Renal cortex interstitium (tissue), 15 donors: ENCODE data around the gene ALG12. TPM values are rescaled to one million over a fixed set of nuclear protein-coding genes. Genes with fewer than 3 reads are reported as not detected.

Experiments
- DNase-seq, 11 donors: peaks; one replicate each; pipeline ENCODE4 v3.0.0-alpha.2; 2013; ENCODE audit warnings: low read depth in 9 of 11, low spot score in 4 of 11; ENCODE audit errors: extremely low read depth in 1 of 11
- long read RNA-seq, 16 experiments: transcript quantifications; one replicate each; lab custom pipeline, GENCODE V29; 2026
- polyA plus RNA-seq, 3 donors: library from polyadenylated mRNA; unstranded; fragments of 120-200 nt; gene quantifications; one replicate each; pipeline ENCODE4 v1.2.1, GENCODE V29; 2013; ENCODE audit not compliant: insufficient read length in 3 of 3

The ALG12 gene
- polyA plus RNA-seq: 10 to 100 TPM; 23.4 to 38.3 (median 33.4) TPM
- long read RNA-seq, donor 1, full-length matches to known transcripts: 9 of 9 reads
- long read RNA-seq, donor 1, partial matches to known transcripts: 0 of 9 reads
- long read RNA-seq, donor 1, other reads (novel, unspliced or antisense): 0 of 9 reads
- long read RNA-seq, donor 2, full-length matches to known transcripts: 5 of 5 reads
- long read RNA-seq, donor 2, partial matches to known transcripts: 0 of 5 reads
- long read RNA-seq, donor 2, other reads (novel, unspliced or antisense): 0 of 5 reads
- long read RNA-seq, donor 3, full-length matches to known transcripts: 8 of 8 reads
- long read RNA-seq, donor 3, partial matches to known transcripts: 0 of 8 reads
- long read RNA-seq, donor 3, other reads (novel, unspliced or antisense): 0 of 8 reads
- long read RNA-seq, donor 4, full-length matches to known transcripts: 8 of 8 reads
- long read RNA-seq, donor 4, partial matches to known transcripts: 0 of 8 reads
- long read RNA-seq, donor 4, other reads (novel, unspliced or antisense): 0 of 8 reads
- long read RNA-seq, donor 5, full-length matches to known transcripts: 12 of 12 reads
- long read RNA-seq, donor 5, partial matches to known transcripts: 0 of 12 reads
- long read RNA-seq, donor 5, other reads (novel, unspliced or antisense): 0 of 12 reads
- long read RNA-seq, donor 6, full-length matches to known transcripts: 8 of 43 reads
- long read RNA-seq, donor 6, partial matches to known transcripts: 22 of 43 reads
- long read RNA-seq, donor 6, other reads (novel, unspliced or antisense): 13 of 43 reads
- long read RNA-seq, donor 7, full-length matches to known transcripts: 5 of 5 reads
- long read RNA-seq, donor 7, partial matches to known transcripts: 0 of 5 reads
- long read RNA-seq, donor 7, other reads (novel, unspliced or antisense): 0 of 5 reads
- long read RNA-seq, donor 8, full-length matches to known transcripts: 15 of 15 reads
- long read RNA-seq, donor 8, partial matches to known transcripts: 0 of 15 reads
- long read RNA-seq, donor 8, other reads (novel, unspliced or antisense): 0 of 15 reads
- long read RNA-seq, donor 9, full-length matches to known transcripts: 4 of 4 reads
- long read RNA-seq, donor 9, partial matches to known transcripts: 0 of 4 reads
- long read RNA-seq, donor 9, other reads (novel, unspliced or antisense): 0 of 4 reads
- long read RNA-seq, donor 10, full-length matches to known transcripts: 8 of 51 reads
- long read RNA-seq, donor 10, partial matches to known transcripts: 43 of 51 reads
- long read RNA-seq, donor 10, other reads (novel, unspliced or antisense): 0 of 51 reads
- long read RNA-seq, donor 11, full-length matches to known transcripts: 7 of 7 reads
- long read RNA-seq, donor 11, partial matches to known transcripts: 0 of 7 reads
- long read RNA-seq, donor 11, other reads (novel, unspliced or antisense): 0 of 7 reads
- long read RNA-seq, donor 12, full-length matches to known transcripts: 3 of 3 reads
- long read RNA-seq, donor 12, partial matches to known transcripts: 0 of 3 reads
- long read RNA-seq, donor 12, other reads (novel, unspliced or antisense): 0 of 3 reads
- long read RNA-seq, donor 13, full-length matches to known transcripts: 5 of 5 reads
- long read RNA-seq, donor 13, partial matches to known transcripts: 0 of 5 reads
- long read RNA-seq, donor 13, other reads (novel, unspliced or antisense): 0 of 5 reads
- long read RNA-seq, donor 14, full-length matches to known transcripts: 7 of 7 reads
- long read RNA-seq, donor 14, partial matches to known transcripts: 0 of 7 reads
- long read RNA-seq, donor 14, other reads (novel, unspliced or antisense): 0 of 7 reads
- long read RNA-seq, donor 15, full-length matches to known transcripts: 7 of 7 reads
- long read RNA-seq, donor 15, partial matches to known transcripts: 0 of 7 reads
- long read RNA-seq, donor 15, other reads (novel, unspliced or antisense): 0 of 7 reads
- long read RNA-seq, donor 16, full-length matches to known transcripts: 15 of 130 reads
- long read RNA-seq, donor 16, partial matches to known transcripts: 115 of 130 reads
- long read RNA-seq, donor 16, other reads (novel, unspliced or antisense): 0 of 130 reads

DNA sequence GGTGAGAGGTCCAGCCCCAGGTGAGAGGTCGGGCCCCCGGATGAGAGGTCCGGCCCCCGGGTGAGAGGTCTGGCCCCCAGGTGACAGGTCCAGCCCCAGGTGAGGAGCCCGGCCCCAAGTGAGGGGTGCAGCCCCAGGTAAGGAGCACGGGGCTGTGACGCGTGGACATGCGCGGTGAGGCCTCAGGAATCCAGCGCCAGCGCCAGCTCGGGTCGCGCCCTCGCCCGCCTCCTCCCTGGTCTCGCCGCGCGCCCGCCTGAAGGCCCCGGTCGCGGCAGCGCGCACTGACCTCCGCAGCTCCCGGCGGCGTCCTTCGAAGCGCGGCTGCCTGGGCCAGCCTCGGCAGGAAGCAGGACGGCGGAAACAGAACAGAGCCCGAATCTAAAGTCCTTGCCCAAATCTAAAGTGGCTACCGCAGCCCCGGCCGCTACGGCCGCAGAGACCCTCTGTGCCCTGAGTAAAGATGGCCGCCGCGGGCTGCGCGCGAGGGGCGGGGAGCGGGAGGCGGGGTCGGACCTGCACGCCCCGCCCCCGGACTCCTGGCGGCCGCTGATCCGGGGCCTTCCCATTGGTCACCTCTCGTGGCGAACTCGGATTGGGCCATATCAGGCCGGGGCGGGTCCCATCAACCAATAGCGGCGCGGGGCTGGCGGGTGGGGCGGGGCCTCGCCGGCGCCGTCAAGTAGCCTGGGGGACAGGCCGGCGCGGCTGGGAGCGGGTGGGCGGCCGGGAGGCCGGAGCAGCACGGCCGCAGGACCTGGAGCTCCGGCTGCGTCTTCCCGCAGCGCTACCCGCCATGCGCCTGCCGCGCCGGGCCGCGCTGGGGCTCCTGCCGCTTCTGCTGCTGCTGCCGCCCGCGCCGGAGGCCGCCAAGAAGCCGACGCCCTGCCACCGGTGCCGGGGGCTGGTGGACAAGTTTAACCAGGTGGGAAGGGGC is at the start of gene ALG12, which contains the start of gene CRELD2:
TSS of gene ALG12 (minus strand) at position 465 of the 937 bp plus-strand sequence. CDS start 4,673 bp downstream, outside the sequence.
TSS of gene CRELD2 (plus strand) at position 661 of the 937 bp plus-strand sequence. CDS start at position 797, 136 bp downstream.
- peak; percentile 82 to 97 (median 94) for DNase-seq

DNA sequence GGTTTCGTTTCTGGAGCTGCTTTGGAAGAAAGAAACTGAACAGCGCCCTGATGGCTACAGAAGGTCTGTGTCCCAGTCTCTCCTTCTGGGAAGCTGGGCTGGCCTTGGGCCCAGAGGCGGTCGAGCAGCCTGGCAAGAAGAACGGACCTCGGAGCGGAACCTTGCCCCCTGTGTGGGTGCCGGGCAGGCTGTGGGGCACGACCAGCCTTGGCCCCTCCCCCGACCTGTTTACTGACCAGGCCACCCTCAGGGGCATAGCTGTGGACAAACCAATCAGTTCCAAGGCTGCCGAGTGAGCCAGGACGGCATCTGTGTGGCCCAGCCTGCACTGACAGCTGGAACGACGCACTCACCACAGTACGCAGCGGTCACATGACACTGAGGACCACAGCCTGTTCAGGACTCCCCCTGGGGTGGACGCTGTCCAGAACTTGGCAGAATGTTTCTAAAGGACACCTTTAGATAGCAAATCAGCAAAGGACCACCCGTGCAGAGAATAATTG is 49.5 kb upstream of the ALG12 start:
- no peak for DNase-seq

DNA sequence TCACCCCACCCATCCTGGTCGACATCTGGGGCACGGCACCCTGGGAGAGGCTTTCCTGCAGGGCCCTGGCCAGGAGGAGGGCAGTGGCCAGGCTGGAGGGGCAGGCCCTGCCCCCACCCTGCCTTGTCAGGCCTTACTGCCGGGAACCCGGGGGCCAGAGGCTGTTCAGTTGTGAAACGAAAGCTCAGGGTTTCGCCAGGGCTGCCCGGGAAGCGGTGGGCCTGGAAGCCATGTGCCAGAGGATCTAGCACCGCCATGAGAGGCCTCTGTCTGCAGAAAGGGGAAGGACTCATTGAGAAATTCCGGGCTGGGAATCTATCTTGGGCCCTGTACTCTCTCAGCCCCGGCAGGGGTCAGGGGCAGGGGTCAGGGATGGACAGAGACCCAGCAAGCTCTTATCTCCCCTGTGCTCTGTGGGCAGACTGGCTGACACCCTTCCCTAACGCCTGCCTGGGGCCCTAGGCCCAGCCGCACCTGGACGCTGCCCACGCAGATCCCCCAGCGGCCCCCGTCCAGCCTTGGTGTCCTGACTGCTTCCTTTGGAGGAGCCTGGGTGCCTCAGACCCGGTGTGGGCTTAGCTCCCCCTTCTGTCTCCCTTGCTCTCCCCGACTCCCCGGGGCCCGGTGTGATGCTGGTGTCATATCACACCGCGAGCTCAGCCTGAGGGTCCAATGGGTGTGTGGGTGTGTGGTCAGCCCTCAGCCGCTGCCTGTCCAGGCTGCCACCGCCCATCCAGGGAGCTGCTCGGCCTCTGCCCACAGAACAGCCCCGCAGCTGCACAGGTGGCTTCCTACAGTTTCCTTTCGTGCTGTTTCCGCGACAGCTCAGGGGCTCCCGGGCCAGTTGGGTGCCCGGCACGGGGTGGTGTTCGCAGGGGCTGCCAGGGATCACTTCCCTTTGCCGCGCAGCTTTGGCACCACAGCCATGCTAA is 48.8 kb upstream of the ALG12 start:
- DNase-seq: no peak

DNA sequence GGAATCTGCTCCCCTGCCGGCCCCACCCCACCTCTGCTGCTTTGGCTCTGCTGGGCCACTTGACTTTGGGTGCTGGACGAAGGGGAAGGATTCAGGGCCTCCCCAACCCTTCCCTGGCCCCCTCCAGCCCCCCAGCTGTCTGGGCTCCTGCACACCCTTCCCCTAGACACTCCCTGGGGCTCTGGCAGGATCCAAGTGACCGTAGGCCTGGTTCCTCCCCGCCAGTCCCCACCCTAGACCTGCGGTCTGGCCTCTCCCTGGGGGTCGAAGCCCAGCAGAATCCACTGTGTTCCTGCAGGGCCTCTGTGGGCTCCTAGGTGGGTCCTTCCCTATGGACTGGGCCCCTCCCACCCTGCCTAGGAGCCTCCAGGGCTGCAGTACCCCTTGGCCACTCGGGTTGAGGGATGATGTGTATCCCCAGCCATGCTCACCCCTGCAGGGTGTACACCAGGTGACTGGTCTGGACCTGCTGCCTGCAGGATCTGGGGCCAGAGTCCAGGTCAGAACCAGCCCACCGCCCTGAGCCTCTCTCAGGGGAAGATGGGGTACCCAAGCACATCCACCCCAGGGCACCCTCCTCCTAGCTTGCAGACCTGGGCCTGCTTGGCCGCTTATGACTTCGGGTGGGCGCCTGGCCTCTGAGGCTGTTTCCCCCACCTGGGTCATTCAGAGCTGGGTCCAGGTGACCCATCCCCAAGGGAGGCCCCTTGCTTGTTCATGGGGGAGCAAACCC is 48.0 kb upstream of the ALG12 start:
- no peak for DNase-seq

DNA sequence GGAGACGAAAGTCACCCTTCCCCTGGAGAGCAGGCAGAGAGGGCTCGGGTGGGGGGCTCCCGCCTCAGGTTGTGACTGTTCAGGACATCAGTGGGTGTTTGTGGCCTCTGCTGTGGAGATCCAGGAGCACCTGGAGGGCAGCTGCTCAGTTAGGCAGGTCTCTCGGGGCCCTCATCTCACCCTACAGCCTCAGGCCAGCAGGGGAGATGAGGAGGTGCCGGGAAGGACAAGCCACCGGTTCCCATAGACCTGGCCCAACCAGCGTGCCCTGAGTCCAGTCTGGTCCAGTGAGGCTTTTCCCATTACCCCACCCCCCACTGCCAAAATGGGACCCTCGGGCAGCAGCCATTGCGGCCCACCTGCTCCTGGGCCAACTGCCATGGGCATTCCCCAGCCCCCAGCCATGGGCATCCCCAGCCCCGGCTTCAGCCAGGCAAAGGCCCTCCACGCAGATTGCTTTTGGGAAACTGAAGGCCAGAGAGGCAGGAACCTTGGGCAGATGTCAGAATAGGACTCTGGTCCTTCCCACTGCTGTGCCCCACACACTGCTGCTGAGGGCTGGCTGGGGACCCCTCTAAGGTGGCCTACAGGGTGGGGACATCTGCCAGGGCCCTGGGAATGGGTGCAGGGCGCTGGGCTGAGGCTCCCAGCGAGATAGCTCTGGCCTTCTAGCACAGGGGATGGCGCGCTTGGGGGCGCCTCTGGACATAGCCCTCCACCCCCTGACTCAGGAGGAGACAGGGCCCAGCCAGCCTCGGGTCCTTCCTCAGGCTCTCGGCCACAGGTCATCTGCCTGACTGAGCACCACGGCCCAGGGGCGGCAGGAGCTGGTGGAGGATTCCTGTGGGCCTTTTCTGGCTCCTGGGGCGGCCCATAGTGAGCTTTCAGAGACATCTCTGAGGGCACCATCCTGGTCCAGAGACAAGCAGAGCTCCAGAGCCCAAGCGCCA is 47.1 kb upstream of the ALG12 start:
- no peak for DNase-seq

DNA sequence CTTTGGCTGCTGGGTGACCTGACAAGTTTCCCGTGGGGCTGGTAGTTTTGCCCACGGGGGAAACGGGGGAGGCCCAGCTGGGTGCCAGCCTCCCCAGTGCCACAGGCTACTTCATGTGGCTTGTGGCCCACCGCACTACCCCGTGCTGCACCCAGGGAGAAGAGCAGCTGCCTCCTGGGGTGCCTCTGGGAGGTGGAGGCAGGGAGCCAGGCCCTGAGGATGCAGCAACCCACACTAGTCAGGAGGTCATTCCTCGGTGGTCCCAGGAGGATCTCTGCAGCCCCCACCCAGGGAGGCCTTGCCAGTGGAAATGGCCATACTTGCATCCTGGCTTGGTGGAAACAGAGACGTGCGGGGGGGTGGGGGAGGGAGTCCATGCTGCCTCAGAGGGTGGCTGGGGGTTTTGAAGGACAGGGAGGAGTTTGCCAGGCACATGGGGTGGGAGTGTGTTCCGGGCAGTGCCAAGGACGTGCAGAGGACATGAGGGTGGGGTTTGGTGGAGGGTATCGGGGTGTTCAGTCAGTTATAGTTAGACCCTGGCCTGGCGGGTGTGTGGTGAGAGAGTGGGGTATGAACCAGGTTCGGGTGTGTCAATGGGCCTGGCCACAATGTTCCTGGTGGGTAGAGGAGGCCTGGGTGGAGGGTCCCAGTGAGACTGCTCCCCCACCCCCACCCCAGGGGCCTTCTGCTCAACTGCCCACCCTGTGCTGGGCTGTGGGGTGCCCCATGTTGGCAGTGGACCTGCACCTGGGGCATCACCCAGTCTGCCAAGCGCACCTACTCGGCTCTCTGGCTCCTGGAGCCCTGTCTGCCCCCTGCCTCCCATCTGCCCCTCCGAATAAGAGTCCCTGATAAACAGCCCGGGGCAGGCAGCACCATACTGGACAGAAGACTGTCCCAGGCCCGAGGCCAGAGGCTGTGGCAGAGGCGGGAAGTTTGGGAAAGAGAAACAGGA is 46.2 kb upstream of the ALG12 start:
- no peak for DNase-seq

DNA sequence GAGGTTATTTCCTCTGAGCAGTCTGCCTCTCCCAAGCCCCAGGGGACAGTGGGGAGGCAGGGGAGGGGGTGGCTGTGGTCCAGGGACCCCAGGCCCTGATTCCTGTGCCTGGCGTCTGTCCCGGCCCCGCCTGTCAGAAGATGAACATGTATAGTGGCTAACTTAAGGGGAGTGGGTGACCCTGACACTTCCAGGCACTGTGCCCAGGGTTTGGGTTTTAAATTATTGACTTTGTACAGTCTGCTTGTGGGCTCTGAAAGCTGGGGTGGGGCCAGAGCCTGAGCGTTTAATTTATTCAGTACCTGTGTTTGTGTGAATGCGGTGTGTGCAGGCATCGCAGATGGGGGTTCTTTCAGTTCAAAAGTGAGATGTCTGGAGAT is 45.4 kb upstream of the ALG12 start:
- DNase-seq: no peak

DNA sequence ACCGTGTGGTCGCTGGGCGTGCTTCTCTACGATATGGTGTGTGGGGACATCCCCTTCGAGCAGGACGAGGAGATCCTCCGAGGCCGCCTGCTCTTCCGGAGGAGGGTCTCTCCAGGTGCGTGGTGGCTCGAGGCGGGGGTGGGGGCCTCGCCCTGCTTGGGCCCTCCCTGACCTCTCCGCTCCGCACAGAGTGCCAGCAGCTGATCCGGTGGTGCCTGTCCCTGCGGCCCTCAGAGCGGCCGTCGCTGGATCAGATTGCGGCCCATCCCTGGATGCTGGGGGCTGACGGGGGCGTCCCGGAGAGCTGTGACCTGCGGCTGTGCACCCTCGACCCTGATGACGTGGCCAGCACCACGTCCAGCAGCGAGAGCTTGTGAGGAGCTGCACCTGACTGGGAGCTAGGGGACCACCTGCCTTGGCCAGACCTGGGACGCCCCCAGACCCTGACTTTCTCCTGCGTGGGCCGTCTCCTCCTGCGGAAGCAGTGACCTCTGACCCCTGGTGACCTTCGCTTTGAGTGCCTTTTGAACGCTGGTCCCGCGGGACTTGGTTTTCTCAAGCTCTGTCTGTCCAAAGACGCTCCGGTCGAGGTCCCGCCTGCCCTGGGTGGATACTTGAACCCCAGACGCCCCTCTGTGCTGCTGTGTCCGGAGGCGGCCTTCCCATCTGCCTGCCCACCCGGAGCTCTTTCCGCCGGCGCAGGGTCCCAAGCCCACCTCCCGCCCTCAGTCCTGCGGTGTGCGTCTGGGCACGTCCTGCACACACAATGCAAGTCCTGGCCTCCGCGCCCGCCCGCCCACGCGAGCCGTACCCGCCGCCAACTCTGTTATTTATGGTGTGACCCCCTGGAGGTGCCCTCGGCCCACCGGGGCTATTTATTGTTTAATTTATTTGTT is 44.8 kb upstream of the ALG12 start:
- DNase-seq: no peak

DNA sequence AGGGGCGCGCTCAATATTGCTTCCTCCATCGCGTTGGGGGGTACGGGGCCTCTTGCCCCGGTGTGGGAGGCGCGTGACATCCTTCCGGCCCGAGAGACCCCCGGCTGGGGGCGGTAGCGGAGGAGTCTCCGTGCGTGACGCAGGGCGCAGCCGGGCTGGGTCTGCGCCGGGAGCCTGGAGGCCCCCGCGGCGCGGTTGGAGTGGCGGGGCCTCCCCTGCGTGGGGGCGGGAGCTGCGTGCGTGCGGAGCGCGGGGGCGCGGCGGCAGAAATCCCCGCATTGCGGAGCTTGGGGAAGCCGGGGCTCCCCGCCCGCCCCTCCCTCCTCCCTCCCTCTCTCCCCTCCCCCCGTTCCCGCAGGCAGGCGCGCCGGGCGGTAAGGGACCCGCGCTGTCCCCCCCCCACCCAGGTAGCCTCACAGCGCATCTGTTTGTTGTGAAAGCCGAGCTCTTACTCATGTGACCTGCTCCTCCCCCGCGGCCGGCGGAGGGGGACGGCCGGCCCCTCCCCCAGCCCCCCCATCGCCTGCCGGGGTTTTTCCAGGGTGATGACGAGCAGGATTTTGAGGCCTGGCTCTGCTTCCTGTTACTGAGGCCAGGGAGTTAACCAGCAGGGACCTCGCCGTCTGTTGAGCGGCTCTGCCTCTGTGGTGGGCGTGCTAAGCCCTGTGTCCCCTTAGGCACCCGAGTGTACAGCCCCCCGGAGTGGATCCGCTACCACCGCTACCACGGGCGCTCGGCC is 43.9 kb upstream of the ALG12 start:
- peak in 10 of 11 donors; percentile 56 to 87 (median 76) for DNase-seq

DNA sequence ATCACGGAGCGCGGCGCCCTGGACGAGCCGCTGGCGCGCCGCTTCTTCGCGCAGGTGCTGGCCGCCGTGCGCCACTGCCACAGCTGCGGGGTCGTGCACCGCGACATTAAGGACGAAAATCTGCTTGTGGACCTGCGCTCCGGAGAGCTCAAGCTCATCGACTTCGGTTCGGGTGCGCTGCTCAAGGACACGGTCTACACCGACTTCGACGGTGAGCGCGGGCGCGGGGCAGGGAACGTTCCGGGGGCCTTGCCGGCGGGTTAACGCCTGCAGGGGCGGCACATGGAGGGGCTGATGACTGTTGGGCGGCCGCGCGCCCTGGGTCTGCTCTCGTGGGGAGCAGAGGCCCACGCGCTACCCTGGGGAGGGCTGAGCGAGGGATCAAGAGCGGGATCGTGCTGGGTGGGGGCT is 43.4 kb upstream of the ALG12 start:
- DNase-seq: no peak
